ENCODE results near the gene SRPRA.
"Not testable (repeated sequence)": the region's sequence is repeated elsewhere in the genome, so short reads cannot be mapped to it uniquely, and the experiment has no call there.

SRPRA gene

GRCh38 chr11:126268708-126269579 is at the start of gene SRPRA, which contains the start of gene FOXRED1:
TSS of gene SRPRA (minus strand) at chr11:126268895. CDS start at chr11:126268804, 91 bp downstream.
TSS of gene FOXRED1 (plus strand) at chr11:126269154. CDS start at chr11:126269207, 53 bp downstream.
- DNase-seq (ENCODE audit: low spot score) = peak; percentile 99

DNA sequence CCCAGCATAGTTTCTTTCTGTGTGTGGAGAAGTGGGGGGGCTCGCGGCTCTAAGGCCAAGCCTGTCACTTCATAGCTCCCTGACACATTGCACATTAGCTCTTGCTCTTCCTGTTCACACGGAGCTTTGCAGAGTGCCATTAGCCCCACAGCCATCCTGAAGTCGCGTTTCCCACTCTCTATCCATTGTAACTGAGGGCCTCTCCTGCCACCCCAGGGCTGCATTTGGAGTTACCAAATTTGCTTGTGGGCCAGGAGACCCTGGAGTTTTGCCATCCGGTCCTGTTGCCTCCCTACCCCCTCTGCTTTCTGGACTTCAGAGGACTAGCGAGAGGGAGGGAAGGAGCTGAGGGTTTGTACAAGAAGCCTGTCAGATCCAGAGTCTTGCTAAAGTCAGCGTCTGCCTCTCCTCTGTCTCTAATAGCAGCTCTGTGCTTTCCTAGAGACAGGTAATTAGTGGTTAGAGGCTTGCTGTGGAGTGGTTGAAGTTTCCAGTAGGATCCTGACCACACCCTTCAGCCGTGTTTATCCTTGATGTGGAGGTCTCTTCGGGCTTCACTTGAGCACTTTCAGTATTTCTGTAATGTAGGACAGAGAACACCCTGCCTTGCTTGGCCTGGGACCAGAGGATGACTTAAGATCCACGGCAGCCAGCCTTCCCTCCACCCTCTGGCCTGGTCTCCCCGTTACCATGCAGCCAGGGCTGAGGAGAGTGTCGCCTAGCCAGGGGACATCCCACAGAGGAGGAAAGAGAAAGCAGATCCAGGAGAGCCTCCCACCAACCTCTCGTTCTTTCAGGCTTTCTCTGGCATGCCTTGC is 49.3 kb upstream of the SRPRA start:
- DNase-seq (ENCODE audit: low spot score) = no peak

GRCh38 chr11:126317432-126317755 is 48.7 kb upstream of the SRPRA start:
- DNase-seq (ENCODE audit: low spot score) = no peak

GRCh38 chr11:126313826-126314225 is 45.1 kb upstream of the SRPRA start:
- DNase-seq (ENCODE audit: low spot score) = no peak

GRCh38 chr11:126312961-126313360 is 44.3 kb upstream of the SRPRA start:
- no peak for DNase-seq (ENCODE audit: low spot score)

- DNase-seq (ENCODE audit: low spot score) = no peak
Observed at GRCh38 chr11:126311401-126312291, 43.0 kb upstream of the SRPRA start.

GRCh38 chr11:126310992-126311310 is 42.3 kb upstream of the SRPRA start:
- DNase-seq (ENCODE audit: low spot score) = no peak

DNA sequence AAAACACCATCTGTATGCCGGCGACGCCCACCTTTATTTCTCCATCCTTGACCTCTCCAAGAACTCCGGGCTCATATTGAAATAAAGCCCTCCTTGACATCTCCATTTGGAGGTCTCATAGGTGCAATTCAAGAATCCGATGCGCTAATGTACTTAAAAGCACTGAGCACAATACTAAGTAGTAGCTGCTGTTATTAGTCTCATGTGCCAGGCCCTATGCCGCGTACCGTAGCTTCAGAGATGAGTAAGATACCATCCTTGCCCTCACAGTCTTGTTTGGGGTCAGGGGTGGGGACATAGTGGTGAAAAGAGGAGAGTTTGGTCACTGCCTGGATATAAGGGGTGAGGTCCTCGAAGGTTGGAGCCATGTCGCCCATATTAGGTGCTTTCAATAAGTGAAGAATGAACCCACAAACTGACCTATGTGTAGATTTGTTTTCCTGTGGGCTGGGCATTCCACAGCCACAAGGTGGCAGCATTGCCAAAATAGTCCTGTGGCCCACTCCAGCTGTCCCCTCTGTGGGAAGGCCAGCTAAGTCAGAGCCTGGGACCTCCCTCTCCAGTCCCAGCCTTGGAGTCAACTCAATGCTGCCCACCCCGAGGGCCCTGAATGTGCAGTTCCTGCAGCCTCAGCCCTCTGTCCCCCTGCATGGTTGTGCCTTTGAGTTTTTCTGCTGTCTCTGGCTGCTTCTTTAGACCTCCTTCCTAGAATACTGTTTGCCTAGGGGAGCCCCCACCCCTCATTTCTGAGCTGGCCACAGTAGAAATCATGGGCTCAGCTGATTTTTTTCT is 41.7 kb upstream of the SRPRA start:
- peak; percentile 82 for DNase-seq (ENCODE audit: low spot score)

DNA sequence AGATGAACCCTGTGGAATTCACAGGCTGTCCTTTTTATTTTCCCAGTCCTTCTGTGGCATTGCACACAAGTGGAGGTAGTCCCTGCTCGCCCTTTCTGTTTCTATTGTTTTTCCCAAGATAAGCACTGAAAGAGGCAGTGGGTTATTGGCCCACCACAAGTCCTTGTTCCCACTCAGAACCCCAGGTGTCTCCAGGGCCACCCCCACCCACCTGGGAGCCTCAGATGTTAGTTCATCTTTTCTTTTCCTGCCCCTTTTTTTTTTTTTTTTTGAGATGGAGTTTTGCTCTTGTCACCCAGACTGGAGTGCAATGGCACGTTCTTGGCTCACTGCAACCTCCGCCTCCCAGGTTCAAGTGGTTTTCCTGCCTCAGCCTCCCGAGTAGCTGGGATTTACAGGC is 40.1 kb upstream of the SRPRA start:
- DNase-seq (ENCODE audit: low spot score) = not testable (repeated sequence)

- DNase-seq (ENCODE audit: low spot score) = no peak
Observed at GRCh38 chr11:126308271-126308671, 39.6 kb upstream of the SRPRA start.

GRCh38 chr11:126307706-126308105 is 39.0 kb upstream of the SRPRA start:
- DNase-seq (ENCODE audit: low spot score) = no peak

- DNase-seq (ENCODE audit: low spot score) = no peak
Observed at GRCh38 chr11:126305699-126306098, 37.0 kb upstream of the SRPRA start.

- DNase-seq (ENCODE audit: low spot score) = no peak
Observed at GRCh38 chr11:126304457-126305075, 35.9 kb upstream of the SRPRA start.

DNA sequence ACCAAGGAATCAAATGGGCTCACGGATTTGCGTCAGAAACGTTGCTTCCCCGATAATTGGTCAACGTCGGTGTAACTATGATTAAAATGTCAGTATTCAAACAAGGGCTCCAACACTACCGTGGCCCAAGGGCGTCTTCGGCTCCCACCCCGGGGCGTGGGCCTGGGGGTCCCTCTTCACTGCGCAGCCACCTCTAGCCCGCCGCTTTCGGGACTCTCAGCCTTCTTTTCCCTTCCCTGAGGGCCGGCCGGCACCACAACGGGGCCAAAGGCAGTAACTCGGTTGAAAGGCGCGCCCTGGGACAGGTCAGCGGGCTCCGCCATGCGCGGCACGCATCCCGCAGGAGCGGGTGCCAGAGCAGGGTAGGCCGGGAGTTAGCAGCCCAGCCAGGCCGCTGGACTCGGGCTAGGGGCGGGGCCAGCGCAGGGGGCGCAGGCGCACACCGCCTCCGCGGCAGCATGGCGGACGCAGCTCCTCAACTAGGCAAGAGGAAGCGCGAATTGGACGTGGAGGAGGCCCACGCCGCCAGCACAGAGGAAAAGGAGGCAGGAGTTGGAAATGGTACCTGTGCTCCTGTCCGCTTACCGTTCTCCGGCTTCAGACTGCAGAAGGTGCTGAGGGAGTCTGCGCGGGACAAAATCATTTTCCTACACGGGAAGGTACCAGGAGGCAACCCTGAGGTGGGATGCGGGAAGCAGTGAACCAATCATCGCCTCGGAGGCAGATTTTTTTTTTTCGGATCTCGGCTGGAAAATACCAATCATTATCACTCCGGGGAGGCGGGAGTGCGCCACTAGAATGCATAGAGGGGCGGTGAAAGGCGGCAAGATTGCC is 35.1 kb upstream of the SRPRA start, which contains the start of gene DCPS:
Gene DCPS (plus strand): TSS at position 438 of the 834 bp plus-strand sequence. CDS start 21 bp downstream, at position 459.
- peak; percentile 96 for DNase-seq (ENCODE audit: low spot score)

DNA sequence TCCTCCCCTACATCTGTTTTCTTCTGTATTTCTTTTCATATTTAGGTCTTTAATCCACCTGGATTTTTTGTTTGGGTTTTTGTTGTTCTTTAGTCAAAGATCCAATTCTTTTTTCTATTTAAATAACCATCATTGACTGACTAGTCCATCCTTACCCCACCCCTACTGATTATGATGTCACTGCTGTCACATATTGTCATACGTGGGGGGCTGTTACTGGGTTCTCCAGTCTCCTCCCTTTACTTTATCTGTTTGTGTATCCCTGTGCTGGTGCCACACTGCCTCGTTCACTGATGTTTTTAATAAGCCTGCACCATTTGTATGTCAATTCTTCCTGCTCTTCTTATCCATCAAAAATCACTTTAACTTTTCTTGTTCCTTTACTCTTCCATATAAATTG is 28.3 kb upstream of the SRPRA start:
- no peak for DNase-seq (ENCODE audit: low spot score)

GRCh38 chr11:126293726-126294125 is 25.0 kb upstream of the SRPRA start:
- DNase-seq (ENCODE audit: low spot score) = no peak

DNA sequence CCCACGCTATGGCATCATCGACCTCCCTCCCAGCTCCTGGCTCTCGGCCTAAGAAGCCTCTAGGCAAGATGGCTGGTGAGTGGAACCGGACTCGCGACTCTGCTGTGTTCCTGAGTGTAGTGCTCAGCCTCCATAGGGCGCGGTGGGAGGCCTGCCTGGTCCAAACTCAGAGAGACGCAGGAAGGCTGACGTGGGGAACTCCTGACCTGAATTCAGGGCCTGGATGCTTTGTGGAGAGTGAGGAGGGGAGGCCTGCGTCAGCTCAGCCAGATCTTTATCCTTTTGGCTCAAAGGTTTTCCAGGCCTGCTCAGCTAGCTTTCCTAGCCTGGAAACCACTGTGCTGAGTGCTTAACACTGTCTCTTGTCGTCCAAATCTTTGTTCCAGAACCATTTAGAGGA is 22.2 kb upstream of the SRPRA start:
- DNase-seq (ENCODE audit: low spot score) = no peak

- no peak for DNase-seq (ENCODE audit: low spot score)
Observed at GRCh38 chr11:126288237-126288636, 19.5 kb upstream of the SRPRA start.

DNA sequence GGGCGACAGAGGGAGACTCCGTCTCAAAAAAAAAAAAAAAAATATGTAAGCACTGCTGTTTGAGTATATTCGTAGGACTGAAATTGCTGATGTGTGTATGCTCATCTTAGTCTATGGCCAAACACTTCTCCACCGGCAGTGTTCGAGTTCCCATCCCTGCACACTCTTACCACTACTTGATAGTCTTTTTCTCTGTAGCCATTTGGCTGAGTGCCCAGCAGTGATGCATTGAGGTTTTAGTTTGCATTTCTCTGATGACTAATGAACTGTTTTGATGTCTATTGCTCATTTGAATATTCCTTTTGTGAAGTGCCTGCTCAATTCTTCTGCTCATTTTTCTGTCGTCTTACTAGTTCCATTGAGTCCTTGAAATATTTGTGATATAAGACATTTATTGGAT is 16.1 kb upstream of the SRPRA start:
- DNase-seq (ENCODE audit: low spot score) = no peak
